Activated gamma-delta T cell treated with Interleukin-2 at 50 U/mL for 16 hours (primary cell): ENCODE measurements around the gene SHC2.
A peak's percentile ranks its signal among the peaks of the same experiment; 100 is the strongest.

Source experiments
- DNase-seq: peaks from one replicate; pipeline ENCODE4 v3.0.0-alpha.2; 2020

The SHC2 gene

DNA sequence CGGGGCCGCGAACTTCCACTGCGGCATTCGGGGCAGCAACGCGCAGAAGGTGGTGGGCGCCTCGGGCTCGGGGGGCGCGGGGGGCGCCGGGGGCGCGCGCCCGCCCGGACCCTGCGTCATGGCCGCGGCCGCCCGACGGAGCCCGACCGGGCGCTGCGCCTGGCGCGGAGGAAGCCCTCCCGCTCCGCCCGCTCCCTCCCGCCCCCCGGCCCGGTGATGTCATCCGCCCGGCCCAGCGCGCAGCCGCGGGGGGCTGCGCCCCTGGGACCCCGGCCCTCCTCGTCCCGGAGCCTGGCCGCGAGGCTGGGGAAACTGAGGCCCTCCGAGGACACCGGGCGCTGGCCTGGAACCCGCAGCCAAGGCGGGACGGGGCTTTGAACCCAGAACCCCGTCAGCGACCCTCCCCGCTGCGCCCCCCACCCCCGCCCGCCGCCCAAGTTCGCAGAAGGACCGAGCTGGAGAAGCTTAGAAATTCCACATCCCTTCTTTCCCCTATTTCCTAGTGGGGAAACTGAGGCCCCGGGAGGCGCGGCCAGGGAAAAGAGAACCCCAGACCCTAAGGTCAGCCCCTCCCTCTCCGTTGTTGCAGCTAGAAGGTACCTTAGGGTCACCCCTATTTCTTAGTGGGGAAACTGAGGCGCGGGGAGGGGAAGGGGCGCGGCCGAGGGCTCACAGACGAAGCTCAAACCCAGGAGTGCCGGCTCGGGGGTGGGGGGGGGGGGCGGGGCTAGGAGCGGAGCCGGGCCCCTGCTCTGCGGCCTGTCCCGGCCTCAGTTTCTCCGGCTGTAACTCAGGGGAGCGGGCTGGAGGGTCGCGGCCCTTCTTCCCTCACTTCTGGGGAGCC is at the start of gene SHC2:
Gene SHC2 (minus strand): TSS at position 157 of the 844 bp plus-strand sequence. CDS start 37 bp downstream, at position 120.
- DNase-seq, result no peak

GRCh38 chr19:508204-509150 is 47.6 kb upstream of the SHC2 start:
- DNase-seq, result no peak

GRCh38 chr19:507286-508203 is 46.7 kb upstream of the SHC2 start, which contains the start of gene TPGS1:
TPGS1 (plus strand) TSS chr19:507497; CDS start chr19:507507, 10 bp downstream.
- DNase-seq, result peak; percentile 83

DNA sequence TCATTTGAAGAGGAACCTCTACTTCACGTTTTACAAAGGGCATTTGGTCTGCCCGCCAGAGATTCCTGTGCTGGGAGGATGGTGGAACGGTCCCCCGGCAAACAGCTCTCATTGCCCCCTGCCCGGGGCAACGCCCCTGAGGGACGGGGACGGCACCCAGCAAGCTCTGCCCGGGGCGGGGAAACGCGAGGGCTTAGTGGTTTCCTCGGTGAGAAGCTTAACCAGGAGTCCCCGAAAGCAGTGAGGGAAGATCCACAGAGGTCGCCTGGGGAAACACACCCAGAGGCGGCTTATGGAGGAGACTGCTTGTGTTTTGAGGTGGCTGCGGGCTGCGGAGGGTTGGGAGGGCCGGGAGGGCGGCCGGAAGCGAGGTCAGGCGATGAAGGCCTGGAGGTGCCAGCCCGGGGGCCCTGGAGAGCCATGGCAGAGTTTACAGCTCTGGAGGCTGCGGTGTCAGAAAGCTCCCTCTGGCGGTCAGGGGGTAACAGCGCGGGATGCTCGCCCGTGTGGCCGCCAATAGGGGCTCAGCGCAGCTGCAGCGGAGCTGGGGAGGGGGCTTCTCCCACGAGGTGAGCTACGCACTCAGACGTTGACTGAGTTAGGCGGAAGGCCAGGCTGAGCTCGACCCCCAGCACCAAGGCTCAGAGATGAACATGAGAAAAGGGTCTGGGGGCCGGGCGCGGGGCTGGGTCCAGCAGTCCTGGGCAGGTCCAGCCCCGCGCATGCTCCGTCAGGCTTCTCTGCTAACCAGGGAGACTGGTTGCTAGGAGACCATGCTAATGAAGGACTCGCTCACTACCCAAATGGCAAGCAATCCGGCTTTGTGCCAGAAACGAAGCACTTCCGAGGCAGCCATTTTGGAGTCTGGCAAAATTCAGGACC is 45.8 kb upstream of the SHC2 start:
- DNase-seq, result peak; percentile 93

DNA sequence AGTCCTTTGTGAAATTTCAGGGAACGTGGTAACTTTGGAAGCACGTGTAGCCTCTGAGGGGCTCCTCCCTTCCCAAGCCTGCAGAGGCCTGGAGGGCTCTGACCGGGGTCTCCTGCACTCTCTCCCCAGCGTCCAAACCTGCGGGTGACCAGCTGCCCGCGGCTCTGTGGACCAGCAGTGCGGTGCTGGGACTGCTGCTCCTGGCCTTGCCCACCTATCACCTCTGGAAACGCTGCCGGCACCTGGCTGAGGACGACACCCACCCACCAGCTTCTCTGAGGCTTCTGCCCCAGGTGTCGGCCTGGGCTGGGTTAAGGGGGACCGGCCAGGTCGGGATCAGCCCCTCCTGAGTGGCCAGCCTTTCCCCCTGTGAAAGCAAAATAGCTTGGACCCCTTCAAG is 43.8 kb upstream of the SHC2 start:
- no peak for DNase-seq

GRCh38 chr19:501646-502045 is 40.8 kb upstream of the SHC2 start:
- DNase-seq, result no peak

GRCh38 chr19:498977-499623 is 38.3 kb upstream of the SHC2 start:
- DNase-seq, result no peak

GRCh38 chr19:498511-498891 is 37.7 kb upstream of the SHC2 start:
- DNase-seq, result no peak

DNA sequence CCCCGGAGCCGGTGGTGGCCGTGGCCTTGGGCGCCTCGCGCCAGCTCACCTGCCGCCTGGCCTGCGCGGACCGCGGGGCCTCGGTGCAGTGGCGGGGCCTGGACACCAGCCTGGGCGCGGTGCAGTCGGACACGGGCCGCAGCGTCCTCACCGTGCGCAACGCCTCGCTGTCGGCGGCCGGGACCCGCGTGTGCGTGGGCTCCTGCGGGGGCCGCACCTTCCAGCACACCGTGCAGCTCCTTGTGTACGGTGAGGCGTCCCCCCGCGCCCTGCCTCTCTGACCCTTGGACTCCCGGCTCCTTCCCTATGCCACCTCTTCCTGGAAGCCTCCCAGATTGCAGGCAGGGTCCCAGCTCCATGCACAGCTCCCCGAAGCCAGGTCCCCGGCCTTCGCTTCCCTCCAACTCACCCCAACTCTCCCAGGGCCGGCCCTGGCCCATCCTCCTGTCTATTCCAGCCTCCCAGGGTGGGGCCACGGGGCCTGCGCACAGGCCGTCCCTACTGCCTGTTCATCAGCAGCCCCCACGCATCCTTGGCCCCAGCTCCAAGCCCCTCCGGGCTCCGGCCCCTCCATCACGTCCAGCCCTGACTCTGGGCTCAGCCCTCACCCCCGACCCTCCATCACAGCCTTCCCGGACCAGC is 37.2 kb upstream of the SHC2 start:
- DNase-seq, result no peak

- no peak for DNase-seq
Measured at GRCh38 chr19:497491-497868, 36.6 kb upstream of the SHC2 start.

- no peak for DNase-seq
Measured at GRCh38 chr19:496986-497385, 36.2 kb upstream of the SHC2 start.

- no peak for DNase-seq
Measured at GRCh38 chr19:496112-496665, 35.4 kb upstream of the SHC2 start, which contains the start of gene MADCAM1. MADCAM1 (plus strand) TSS chr19:496486; CDS start chr19:496500, 14 bp downstream.

GRCh38 chr19:495402-496111 is 34.7 kb upstream of the SHC2 start:
- DNase-seq, result no peak

DNA sequence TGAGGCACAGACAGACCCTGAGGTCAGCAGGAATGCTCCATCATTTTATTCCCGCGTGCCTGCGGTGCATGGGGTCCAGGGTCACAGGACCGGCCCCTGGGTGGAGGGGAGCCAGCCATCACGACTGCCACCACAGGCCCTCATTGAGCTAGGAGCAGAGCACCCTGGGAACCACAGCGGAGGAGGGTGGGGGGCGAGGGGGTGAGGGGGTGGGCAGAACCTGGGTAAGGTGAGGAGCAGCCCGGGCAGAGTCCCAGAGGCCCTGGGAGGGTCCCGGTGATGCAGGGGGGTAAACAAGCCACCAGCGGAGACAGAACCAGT is 34.2 kb upstream of the SHC2 start:
- DNase-seq, result no peak

- no peak for DNase-seq
Measured at GRCh38 chr19:494171-495080, 33.6 kb upstream of the SHC2 start.

GRCh38 chr19:493391-494170 is 32.7 kb upstream of the SHC2 start:
- DNase-seq, result no peak

- peak; percentile 34 for DNase-seq
Measured at GRCh38 chr19:492091-492531, 31.3 kb upstream of the SHC2 start.
